ENCODE data around the gene ABCC5. TPM values are rescaled to one million over a fixed set of nuclear protein-coding genes. Genes with fewer than 3 reads are reported as not detected.

ABCC5 gene
- polyA plus RNA-seq, 1 donor (not counting 4 experiments of a cell fraction or from before 2014, with no cell fraction given): 28.7 TPM

GRCh38 chr3:184058029-184058428, 40.3 kb upstream of the ABCC5 start:
- peaks cover 4% of the 10 kb centered on the region for H3K27me3 ChIP-seq (ENCODE audit: control insufficient read depth, extremely low read depth, insufficient read depth, low read length)
- no peaks in the 10 kb centered on the region for H3K9me3 ChIP-seq (ENCODE audit: control insufficient read depth, low read depth, low read length)
- DNase-seq (ENCODE audit: low read depth, low spot score): no peak
- TF ChIP-seq EZH2 (IDR thresholded peaks at IDR 0.05; ENCODE audit: low read length): no peak
- TF ChIP-seq, protein P1, sequence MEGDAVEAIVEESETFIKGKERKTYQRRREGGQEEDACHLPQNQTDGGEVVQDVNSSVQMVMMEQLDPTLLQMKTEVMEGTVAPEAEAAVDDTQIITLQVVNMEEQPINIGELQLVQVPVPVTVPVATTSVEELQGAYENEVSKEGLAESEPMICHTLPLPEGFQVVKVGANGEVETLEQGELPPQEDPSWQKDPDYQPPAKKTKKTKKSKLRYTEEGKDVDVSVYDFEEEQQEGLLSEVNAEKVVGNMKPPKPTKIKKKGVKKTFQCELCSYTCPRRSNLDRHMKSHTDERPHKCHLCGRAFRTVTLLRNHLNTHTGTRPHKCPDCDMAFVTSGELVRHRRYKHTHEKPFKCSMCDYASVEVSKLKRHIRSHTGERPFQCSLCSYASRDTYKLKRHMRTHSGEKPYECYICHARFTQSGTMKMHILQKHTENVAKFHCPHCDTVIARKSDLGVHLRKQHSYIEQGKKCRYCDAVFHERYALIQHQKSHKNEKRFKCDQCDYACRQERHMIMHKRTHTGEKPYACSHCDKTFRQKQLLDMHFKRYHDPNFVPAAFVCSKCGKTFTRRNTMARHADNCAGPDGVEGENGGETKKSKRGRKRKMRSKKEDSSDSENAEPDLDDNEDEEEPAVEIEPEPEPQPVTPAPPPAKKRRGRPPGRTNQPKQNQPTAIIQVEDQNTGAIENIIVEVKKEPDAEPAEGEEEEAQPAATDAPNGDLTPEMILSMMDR (optimal IDR thresholded peaks at IDR 0.05 in 1 of 3, IDR thresholded peaks at IDR 0.05 in 1 of 3, conservative IDR thresholded peaks at IDR 0.05 in 1 of 3; ENCODE audit: extremely low read depth in 1 of 3, insufficient read depth in 2 of 3, low read length in 3 of 3): no peak
- H3K36me3 ChIP-seq (ENCODE audit: control insufficient read depth in 2 of 2, extremely low read depth in 1 of 2, insufficient read depth in 2 of 2, low read length in 2 of 2): no peaks in the 10 kb centered on the region
- FAIRE-seq: no peak
- dilution Hi-C loops (cut with MboI; ENCODE audit: extremely low pct_ligation_motif_present, low sequenced_read_pairs): no loop called here
- no peak overlapping the region for H2AFZ ChIP-seq (ENCODE audit: control insufficient read depth, low read length)
- no peak overlapping the region for H3K9ac ChIP-seq (ENCODE audit: control insufficient read depth, extremely low read depth, insufficient read depth, low read length)
- no peaks in the 10 kb centered on the region for H4K20me1 ChIP-seq (ENCODE audit: control insufficient read depth, extremely low read depth, insufficient read depth, low read length)
- no peak overlapping the region for H3K4me2 ChIP-seq (ENCODE audit: control insufficient read depth, extremely low read depth, insufficient read depth, low read depth, low read length)
- H3K4me3 ChIP-seq (ENCODE audit: control insufficient read depth in 2 of 3, extremely low read depth in 1 of 3, insufficient read depth in 2 of 3, low read depth in 1 of 3, low read length in 3 of 3): no peak overlapping the region
- H3K9me1 ChIP-seq (ENCODE audit: control insufficient read depth, extremely low read depth, insufficient read depth, low read length): no peaks in the 10 kb centered on the region
- no peaks in the 10 kb centered on the region for H3K4me1 ChIP-seq (ENCODE audit: control insufficient read depth, extremely low read depth, insufficient read depth, low read length)
- no peaks in the 10 kb centered on the region for H3K79me2 ChIP-seq (ENCODE audit: control insufficient read depth, insufficient read depth, low read length)
- H3K27ac ChIP-seq (ENCODE audit: control insufficient read depth, insufficient read depth, low read length): no peak overlapping the region

DNA sequence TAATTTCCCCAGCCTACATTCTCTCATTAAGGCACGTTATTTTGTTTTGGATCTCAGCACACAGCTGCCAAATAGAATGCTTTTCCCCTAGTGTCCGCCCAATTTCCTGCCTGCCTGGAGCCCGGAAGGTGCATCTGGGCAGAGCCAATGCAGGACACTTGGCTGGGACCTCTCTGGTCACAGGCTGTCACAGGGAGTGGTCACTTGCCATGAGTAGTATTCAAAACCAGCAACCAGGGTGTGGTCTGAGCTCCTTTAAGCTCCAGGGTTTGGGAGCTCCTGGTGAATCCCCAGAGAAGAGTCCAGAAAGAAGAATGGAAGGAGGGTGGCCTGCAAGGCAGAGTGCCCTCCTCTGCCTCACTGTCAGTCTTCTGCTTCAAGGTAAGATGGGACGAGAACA, 35.1 kb upstream of the ABCC5 start, which contains the start of gene HTR3C:
TSS of gene HTR3C (plus strand) at position 281 of the 400 bp plus-strand sequence. CDS start at position 315, 34 bp downstream.
- no peak within 1 kb of the TSS for H2AFZ ChIP-seq (ENCODE audit: control insufficient read depth, low read length)
- FAIRE-seq: no peak

More for the DNA sequence above, 35.1 kb upstream of the ABCC5 start, which contains the start of gene HTR3C:
- H4K20me1 ChIP-seq (ENCODE audit: control insufficient read depth, extremely low read depth, insufficient read depth, low read length): no peaks in the 10 kb centered on the region
- no peak within 1 kb of the TSS for H3K9ac ChIP-seq (ENCODE audit: control insufficient read depth, extremely low read depth, insufficient read depth, low read length)
- H3K4me2 ChIP-seq (ENCODE audit: control insufficient read depth, extremely low read depth, insufficient read depth, low read depth, low read length): no peak within 1 kb of the TSS
- no peaks in the 10 kb centered on the region for H3K79me2 ChIP-seq (ENCODE audit: control insufficient read depth, insufficient read depth, low read length)
- H3K9me1 ChIP-seq (ENCODE audit: control insufficient read depth, extremely low read depth, insufficient read depth, low read length): no peaks in the 10 kb centered on the region
- no peak for DNase-seq (ENCODE audit: low read depth, low spot score)
- dilution Hi-C loops (cut with MboI; ENCODE audit: extremely low pct_ligation_motif_present, low sequenced_read_pairs): no loop called here
- no peaks in the 10 kb centered on the region for H3K4me1 ChIP-seq (ENCODE audit: control insufficient read depth, extremely low read depth, insufficient read depth, low read length)
- no peak within 1 kb of the TSS for H3K4me3 ChIP-seq (ENCODE audit: control insufficient read depth in 2 of 3, extremely low read depth in 1 of 3, insufficient read depth in 2 of 3, low read depth in 1 of 3, low read length in 3 of 3)
- no peaks in the 10 kb centered on the region for H3K9me3 ChIP-seq (ENCODE audit: control insufficient read depth, low read depth, low read length)
- H3K27me3 ChIP-seq (ENCODE audit: control insufficient read depth, extremely low read depth, insufficient read depth, low read length): peaks cover 4% of the 10 kb centered on the region
- H3K36me3 ChIP-seq (ENCODE audit: control insufficient read depth in 2 of 2, extremely low read depth in 1 of 2, insufficient read depth in 2 of 2, low read length in 2 of 2): no peaks in the 10 kb centered on the region
- no peak within 1 kb of the TSS for H3K27ac ChIP-seq (ENCODE audit: control insufficient read depth, insufficient read depth, low read length)
- TF ChIP-seq EZH2 (IDR thresholded peaks at IDR 0.05; ENCODE audit: low read length): no peak
- TF ChIP-seq, protein P1 (optimal IDR thresholded peaks at IDR 0.05 in 1 of 3, IDR thresholded peaks at IDR 0.05 in 1 of 3, conservative IDR thresholded peaks at IDR 0.05 in 1 of 3; ENCODE audit: extremely low read depth in 1 of 3, insufficient read depth in 2 of 3, low read length in 3 of 3): no peak

Measured in keratinocyte (primary cell).